ENCODE measurements around the gene CCR4.
"Not testable (repeated sequence)": the region's sequence is repeated elsewhere in the genome, so short reads cannot be mapped to it uniquely, and the experiment has no call there.

CCR4 gene

GRCh38 chr3:32952369-32953077 is 1.1 kb downstream of the CCR4 start:
- no peak for DNase-seq

GRCh38 chr3:32954506-32954905 is 3.1 kb downstream of the CCR4 start:
- DNase-seq, result no peak

GRCh38 chr3:32956750-32957570 is 5.5 kb downstream of the CCR4 start:
- DNase-seq, result no peak

- no peak for DNase-seq
These were observed 7.1 kb downstream of the CCR4 start for GRCh38 chr3:32958509-32958908.

- no peak for DNase-seq
These were observed 7.9 kb downstream of the CCR4 start for GRCh38 chr3:32959371-32959770.

- DNase-seq, result no peak
These were observed 9.1 kb downstream of the CCR4 start for GRCh38 chr3:32960404-32961170.

- no peak for DNase-seq
These were observed 9.8 kb downstream of the CCR4 start for GRCh38 chr3:32961189-32961715.

GRCh38 chr3:32963871-32964270 is 12.4 kb downstream of the CCR4 start:
- DNase-seq, result peak in 1 of 2 donors; percentile 19

GRCh38 chr3:32964781-32965180 is 13.3 kb downstream of the CCR4 start:
- peak in 1 of 2 donors; percentile 32 for DNase-seq

- DNase-seq, result not testable (repeated sequence)
These were observed 14.3 kb downstream of the CCR4 start for GRCh38 chr3:32965617-32966213.

GRCh38 chr3:32966627-32967026 is 15.2 kb downstream of the CCR4 start:
- DNase-seq, result not testable (repeated sequence)

- DNase-seq, result no peak
These were observed 16.9 kb downstream of the CCR4 start for GRCh38 chr3:32968166-32968919.

GRCh38 chr3:32968920-32969389 is 17.5 kb downstream of the CCR4 start:
- no peak for DNase-seq

GRCh38 chr3:32969656-32970055 is 18.2 kb downstream of the CCR4 start:
- no peak for DNase-seq

GRCh38 chr3:32971291-32971690 is 19.8 kb downstream of the CCR4 start:
- DNase-seq, result peak; percentile 35 to 61

- DNase-seq, result no peak
These were observed 21.2 kb downstream of the CCR4 start for GRCh38 chr3:32972482-32973146.

- no peak for DNase-seq
These were observed 22.5 kb downstream of the CCR4 start for GRCh38 chr3:32973982-32974381.

GRCh38 chr3:32975891-32976595 is 24.6 kb downstream of the CCR4 start:
- peak; percentile 52 to 88 for DNase-seq

GRCh38 chr3:32977861-32978260 is 26.4 kb downstream of the CCR4 start:
- DNase-seq, result no peak

- DNase-seq, result peak; percentile 76 to 90
These were observed 26.9 kb downstream of the CCR4 start for GRCh38 chr3:32978331-32978730.

- no peak for DNase-seq
These were observed 31.7 kb downstream of the CCR4 start for GRCh38 chr3:32983124-32983523.
